RWPE2 (cell line): ENCODE data around the gene SLC35F6.

Experiments
- ATAC-seq: fragments of 200-7000 bp; cut with Tn5 transposase; 3 replicates; pipeline ENCODE4 v1.9.1; 2021; ENCODE audit warnings: low read depth
- DNase-seq: peaks from one replicate; pipeline ENCODE4 v3.0.0-alpha.2; 2020; ENCODE audit warnings: low spot score
- H3K27ac ChIP-seq: fragments of 450-650 bp; 2 replicates; pipeline ENCODE4 v1.5.1; 2017; ENCODE audit warnings: mild to moderate bottlenecking; ENCODE audit not compliant: poor library complexity, severe bottlenecking
- H3K27me3 ChIP-seq: fragments of 250-450 bp; sonication (Bioruptor Pico); 2 replicates; pipeline ENCODE4 v1.5.1; 2021; ENCODE audit warnings: mild to moderate bottlenecking, moderate library complexity; ENCODE audit not compliant: insufficient read depth, poor library complexity, severe bottlenecking
- H3K36me3 ChIP-seq: fragments of 250-450 bp; sonication (Bioruptor Pico); 2 replicates; pipeline ENCODE4 v1.5.1; 2020; ENCODE audit warnings: low read depth, mild to moderate bottlenecking, moderate library complexity
- H3K4me1 ChIP-seq: fragments of 250-450 bp; sonication (Bioruptor Pico); 2 replicates; pipeline ENCODE4 v1.5.1; 2021; ENCODE audit warnings: mild to moderate bottlenecking, moderate library complexity; ENCODE audit not compliant: insufficient read depth, poor library complexity, severe bottlenecking
- H3K4me3 ChIP-seq: fragments of 250-450 bp; sonication (Bioruptor Pico); 2 replicates; pipeline ENCODE4 v1.5.1; 2021; ENCODE audit warnings: mild to moderate bottlenecking, moderate library complexity; ENCODE audit not compliant: severe bottlenecking
- H3K9me3 ChIP-seq: fragments of 250-450 bp; sonication (Bioruptor Pico); 2 replicates; pipeline ENCODE4 v1.5.1; 2021; ENCODE audit warnings: mild to moderate bottlenecking, moderate library complexity; ENCODE audit not compliant: severe bottlenecking
- TF ChIP-seq, protein P1 (sequence below): fragments of 450-650 bp; IDR thresholded peaks from one replicate; pipeline ENCODE4 v1.5.1; 2017; ENCODE audit warnings: mild to moderate bottlenecking, moderate library complexity; ENCODE audit not compliant: poor library complexity, severe bottlenecking

The SLC35F6 gene

DNA sequence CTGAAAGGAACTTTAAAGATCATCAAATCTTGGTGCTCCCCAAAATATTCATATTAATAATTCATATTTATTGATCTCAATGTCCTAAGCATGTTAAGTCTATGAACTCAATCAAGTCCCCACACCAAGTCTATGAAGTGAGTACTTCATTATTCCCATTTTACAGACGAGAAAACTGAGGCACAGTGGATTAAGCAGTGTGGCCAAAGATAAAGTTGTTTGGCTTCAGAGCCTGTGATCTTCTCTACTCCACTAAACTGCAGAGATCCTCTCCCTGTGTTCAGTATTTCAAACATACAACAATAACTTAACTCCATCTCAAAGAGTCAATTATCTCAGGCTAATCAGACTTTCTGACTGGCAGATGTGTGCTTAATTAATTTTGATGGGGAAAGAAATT is 41.8 kb upstream of the SLC35F6 start:
- no peaks in the 10 kb centered on the region for H3K27me3 ChIP-seq
- TF ChIP-seq, protein P1, sequence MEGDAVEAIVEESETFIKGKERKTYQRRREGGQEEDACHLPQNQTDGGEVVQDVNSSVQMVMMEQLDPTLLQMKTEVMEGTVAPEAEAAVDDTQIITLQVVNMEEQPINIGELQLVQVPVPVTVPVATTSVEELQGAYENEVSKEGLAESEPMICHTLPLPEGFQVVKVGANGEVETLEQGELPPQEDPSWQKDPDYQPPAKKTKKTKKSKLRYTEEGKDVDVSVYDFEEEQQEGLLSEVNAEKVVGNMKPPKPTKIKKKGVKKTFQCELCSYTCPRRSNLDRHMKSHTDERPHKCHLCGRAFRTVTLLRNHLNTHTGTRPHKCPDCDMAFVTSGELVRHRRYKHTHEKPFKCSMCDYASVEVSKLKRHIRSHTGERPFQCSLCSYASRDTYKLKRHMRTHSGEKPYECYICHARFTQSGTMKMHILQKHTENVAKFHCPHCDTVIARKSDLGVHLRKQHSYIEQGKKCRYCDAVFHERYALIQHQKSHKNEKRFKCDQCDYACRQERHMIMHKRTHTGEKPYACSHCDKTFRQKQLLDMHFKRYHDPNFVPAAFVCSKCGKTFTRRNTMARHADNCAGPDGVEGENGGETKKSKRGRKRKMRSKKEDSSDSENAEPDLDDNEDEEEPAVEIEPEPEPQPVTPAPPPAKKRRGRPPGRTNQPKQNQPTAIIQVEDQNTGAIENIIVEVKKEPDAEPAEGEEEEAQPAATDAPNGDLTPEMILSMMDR = no peak
- ATAC-seq (no peak), DNase-seq (no peak)
- no peak overlapping the region for H3K27ac ChIP-seq
- peaks cover 18% of the 10 kb centered on the region for H3K4me1 ChIP-seq
- no peaks in the 10 kb centered on the region for H3K36me3 ChIP-seq
- no peaks in the 10 kb centered on the region for H3K9me3 ChIP-seq
- no peak overlapping the region for H3K4me3 ChIP-seq

DNA sequence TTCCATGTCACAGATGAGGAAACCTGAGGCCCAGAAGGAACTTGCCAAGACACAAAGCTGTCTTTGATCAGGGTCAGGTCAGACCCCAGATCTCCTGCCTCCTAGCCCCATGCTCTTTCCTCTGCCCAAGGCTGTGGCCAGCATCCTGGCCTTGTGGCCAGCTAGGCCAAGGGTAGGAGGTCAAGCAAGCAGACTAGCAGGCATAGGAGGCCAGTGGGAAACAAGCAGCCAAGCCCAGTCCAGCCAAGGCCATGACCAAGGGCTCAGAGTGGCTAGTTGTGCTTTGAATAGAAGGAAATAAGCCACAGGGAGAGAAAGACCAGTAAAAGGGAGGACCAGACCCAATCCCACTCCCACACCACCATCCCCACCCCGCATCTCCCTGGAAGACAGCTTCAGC is 41.2 kb upstream of the SLC35F6 start:
- H3K27ac ChIP-seq = peak overlapping the region; percentile 36
- no peak overlapping the region for H3K4me3 ChIP-seq
- no peak for ATAC-seq
- DNase-seq = no peak
- TF ChIP-seq, protein P1 = no peak
- H3K4me1 ChIP-seq = peaks cover 18% of the 10 kb centered on the region
- H3K36me3 ChIP-seq = no peaks in the 10 kb centered on the region
- H3K9me3 ChIP-seq = no peaks in the 10 kb centered on the region
- H3K27me3 ChIP-seq = no peaks in the 10 kb centered on the region

DNA sequence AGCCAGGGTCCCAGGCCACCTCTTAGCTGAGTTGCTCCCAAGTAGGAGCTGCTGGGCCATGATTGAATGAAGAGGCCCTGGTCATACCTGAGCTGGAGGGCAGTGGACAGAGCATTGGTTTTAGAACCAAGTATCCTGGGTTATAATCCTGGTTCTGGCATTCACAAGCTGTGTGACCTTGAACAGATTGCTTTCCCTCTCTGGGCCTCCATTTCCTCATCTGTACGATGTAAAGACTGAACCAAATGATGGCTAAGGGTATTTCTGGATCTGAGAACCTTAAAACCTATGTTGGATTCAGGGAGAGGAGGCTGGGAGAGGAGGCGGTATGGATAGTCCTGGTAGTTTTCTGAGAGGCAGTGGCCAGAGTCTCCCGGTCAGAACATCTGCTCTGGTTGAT is 40.6 kb upstream of the SLC35F6 start:
- no peak for ATAC-seq

DNA sequence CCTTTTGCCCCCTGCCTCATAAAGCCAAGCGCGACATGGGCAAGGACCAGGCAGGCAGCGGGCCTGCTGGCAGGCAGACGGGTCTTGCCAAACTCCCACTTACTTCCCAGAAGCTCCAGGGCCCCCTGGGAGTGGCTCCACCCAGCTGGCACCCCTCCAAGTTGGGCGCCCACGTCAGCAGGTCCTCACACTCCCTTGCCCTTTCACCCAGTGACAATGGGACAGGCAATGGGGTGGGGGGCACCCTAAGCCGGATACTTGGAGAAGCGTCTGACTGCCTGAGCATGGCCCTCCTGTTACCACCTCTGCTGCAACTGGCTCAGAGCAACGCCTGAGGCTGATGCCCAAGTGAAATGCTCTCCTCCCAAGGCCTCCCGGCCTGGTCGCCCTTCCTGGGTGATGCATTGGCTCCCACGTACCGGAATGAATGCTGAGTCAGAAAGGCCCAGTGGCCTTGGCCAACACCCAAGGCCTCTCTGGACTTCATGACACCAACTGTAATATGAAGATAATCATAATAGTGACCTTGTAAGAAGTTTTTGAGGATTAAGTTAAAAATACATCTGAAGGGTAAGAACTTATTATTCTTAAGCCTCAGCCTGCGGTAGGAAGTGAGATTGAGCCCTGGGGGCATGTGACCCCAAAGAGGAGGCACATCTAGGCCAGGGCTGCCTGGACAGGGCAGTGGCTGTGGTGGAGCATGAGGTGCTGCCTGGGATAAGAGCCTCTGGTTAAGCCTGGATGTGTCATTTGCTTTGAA is 39.9 kb upstream of the SLC35F6 start:
- DNase-seq (no peak), ATAC-seq (peak; percentile 73)
- TF ChIP-seq, protein P1 = no peak
- no peaks in the 10 kb centered on the region for H3K27me3 ChIP-seq
- no peaks in the 10 kb centered on the region for H3K9me3 ChIP-seq
- H3K27ac ChIP-seq = peak overlapping the region; percentile 36
- H3K36me3 ChIP-seq = no peaks in the 10 kb centered on the region
- H3K4me3 ChIP-seq = no peak overlapping the region
- H3K4me1 ChIP-seq = peaks cover 18% of the 10 kb centered on the region

More for the DNA sequence above, 40.6 kb upstream of the SLC35F6 start:
- Histone ChIP-seq H3K27me3 (no peaks in the 10 kb centered on the region), H3K36me3 (no peaks in the 10 kb centered on the region), H3K4me3 (no peak overlapping the region), H3K4me1 (peaks cover 18% of the 10 kb centered on the region), H3K9me3 (no peaks in the 10 kb centered on the region), H3K27ac (peak overlapping the region; percentile 36)
- no peak for DNase-seq
- TF ChIP-seq, protein P1 = no peak
